WTC11 (cell line): ENCODE results near the gene B4GALNT3. TPM values are rescaled to one million over a fixed set of nuclear protein-coding genes. Genes with fewer than 3 reads are reported as not detected.
A peak's percentile ranks its signal among the peaks of the same experiment; 100 is the strongest.

Experiments used
- ATAC-seq: fragments of 200-7000 bp; cut with Tn5 transposase; 2 replicates; pipeline ENCODE4 v1.10.0; 2021; ENCODE audit warnings: mild to moderate bottlenecking, moderate library complexity
- Bru-seq: library from RNA; stranded (reverse); fragments of 400-500 nt; gene quantifications from one replicate; lab custom pipeline; 2021; lab: Mats Ljungman, UMichigan
- CTCF ChIA-PET: fragments of 300-600 bp; sonication (Branson Sonifier 250); formaldehyde crosslinking; loops from one replicate; lab custom pipeline; 2021; ENCODE audit warnings: antibody characterized with exemption; lab: Charles Lee
- POLR2A ChIA-PET: fragments of 350-600 bp; sonication (Branson Sonifier 250); formaldehyde crosslinking; loops from one replicate; lab custom pipeline; 2021; ENCODE audit warnings: antibody characterized with exemption; lab: Charles Lee
- DNase-seq: peaks from one replicate; pipeline ENCODE4 v3.0.0; 2021; ENCODE audit warnings: low spot score
- H3K27ac Mint-ChIP-seq: 2 replicates; pipeline ENCODE4 v1.8.0; 2021; ENCODE audit warnings: mixed read lengths
- H3K27me3 Mint-ChIP-seq: 2 replicates; pipeline ENCODE4 v1.8.0; 2021; ENCODE audit warnings: low read depth, mild to moderate bottlenecking, moderate library complexity, mixed read lengths
- H3K36me3 Mint-ChIP-seq: 2 replicates; pipeline ENCODE4 v1.8.0; 2021; ENCODE audit warnings: mixed read lengths
- H3K4me1 Mint-ChIP-seq: 2 replicates; pipeline ENCODE4 v1.8.0; 2022; ENCODE audit warnings: mixed read lengths
- H3K4me3 Mint-ChIP-seq: 2 replicates; pipeline ENCODE4 v1.8.0; 2021; ENCODE audit warnings: mild to moderate bottlenecking, moderate library complexity, mixed read lengths
- H3K9me3 Mint-ChIP-seq: 2 replicates; pipeline ENCODE4 v1.8.0; 2021; ENCODE audit warnings: mixed read lengths
- E2F4 ChIP-seq: sonication (generic); formaldehyde crosslinking; IDR thresholded peaks from 2 replicates; pipeline ENCODE4 v1.8.1; 2022; ENCODE audit warnings: low read depth, mild to moderate bottlenecking, moderate library complexity, missing genetic modification reagents, borderline replicate concordance
- ETV6 ChIP-seq: sonication (generic); formaldehyde crosslinking; IDR thresholded peaks from 2 replicates; pipeline ENCODE4 v1.8.1; 2022; ENCODE audit warnings: mild to moderate bottlenecking, missing genetic modification reagents
- FOXP1 ChIP-seq: sonication (generic); formaldehyde crosslinking; IDR thresholded peaks from 2 replicates; pipeline ENCODE4 v1.8.0; 2022; ENCODE audit warnings: missing genetic modification reagents, mild to moderate bottlenecking, moderate library complexity, borderline replicate concordance
- FOXP4 ChIP-seq: sonication (generic); formaldehyde crosslinking; IDR thresholded peaks from 2 replicates; pipeline ENCODE4 v1.8.0; 2022; ENCODE audit warnings: mild to moderate bottlenecking, missing genetic modification reagents
- GABPB1 ChIP-seq: sonication (generic); formaldehyde crosslinking; IDR thresholded peaks from 2 replicates; pipeline ENCODE4 v1.8.1; 2023; ENCODE audit warnings: mild to moderate bottlenecking, missing genetic modification reagents
- HMGA2 ChIP-seq: fragments of 250-450 bp; sonication (Bioruptor Pico); IDR thresholded peaks from 2 replicates; pipeline ENCODE4 v1.4.0; 2021; ENCODE audit warnings: mild to moderate bottlenecking, moderate library complexity
- HMGXB4 ChIP-seq: sonication (generic); formaldehyde crosslinking; IDR thresholded peaks from 2 replicates; pipeline ENCODE4 v1.8.1; 2023; ENCODE audit warnings: mild to moderate bottlenecking, moderate library complexity, missing genetic modification reagents
- MAX ChIP-seq: sonication (generic); formaldehyde crosslinking; IDR thresholded peaks from 2 replicates; pipeline ENCODE4 v1.8.0; 2022; ENCODE audit warnings: mild to moderate bottlenecking, missing genetic modification reagents
- MLX ChIP-seq: sonication (generic); formaldehyde crosslinking; IDR thresholded peaks from 2 replicates; pipeline ENCODE4 v1.8.1; 2023; ENCODE audit warnings: mild to moderate bottlenecking, missing genetic modification reagents, moderate library complexity
- NFATC4 ChIP-seq: fragments of 250-450 bp; sonication (Bioruptor Pico); IDR thresholded peaks from 2 replicates; pipeline ENCODE4 v1.9.0; 2021; ENCODE audit warnings: mild to moderate bottlenecking
- NR2C2 ChIP-seq: sonication (generic); formaldehyde crosslinking; IDR thresholded peaks from 2 replicates; pipeline ENCODE4 v1.8.0; 2022; ENCODE audit warnings: mild to moderate bottlenecking, missing genetic modification reagents
- PRRX2 ChIP-seq: fragments of 250-450 bp; sonication (Bioruptor Pico); IDR thresholded peaks from 2 replicates; pipeline ENCODE4 v1.8.0; 2021; ENCODE audit warnings: mild to moderate bottlenecking
- STAT6 ChIP-seq: sonication (generic); formaldehyde crosslinking; conservative IDR thresholded peaks from 2 replicates; pipeline ENCODE4 v1.8.1; 2023; ENCODE audit warnings: mild to moderate bottlenecking, low read depth, missing genetic modification reagents, moderate library complexity
- TCF7 ChIP-seq: sonication (generic); formaldehyde crosslinking; IDR thresholded peaks from 2 replicates; pipeline ENCODE4 v1.8.0; 2022; ENCODE audit warnings: mild to moderate bottlenecking, low read depth, missing genetic modification reagents, moderate library complexity
- TEAD4 ChIP-seq: sonication (generic); formaldehyde crosslinking; IDR thresholded peaks from 2 replicates; pipeline ENCODE4 v1.8.0; 2022; ENCODE audit warnings: mild to moderate bottlenecking, missing genetic modification reagents
- USF1 ChIP-seq: sonication (generic); formaldehyde crosslinking; IDR thresholded peaks from 2 replicates; pipeline ENCODE4 v1.8.0; 2022; ENCODE audit warnings: mild to moderate bottlenecking, missing genetic modification reagents
- ZNF121 ChIP-seq: sonication (generic); formaldehyde crosslinking; IDR thresholded peaks from 2 replicates; pipeline ENCODE4 v1.8.0; 2023; ENCODE audit warnings: missing genetic modification reagents
- ZNF232 ChIP-seq: sonication (generic); formaldehyde crosslinking; IDR thresholded peaks from 2 replicates; pipeline ENCODE4 v1.8.0; 2022; ENCODE audit warnings: mild to moderate bottlenecking, missing genetic modification reagents
- ZNF317 ChIP-seq: sonication (generic); formaldehyde crosslinking; IDR thresholded peaks from 2 replicates; pipeline ENCODE4 v1.8.1; 2023; ENCODE audit warnings: low read depth, mild to moderate bottlenecking, moderate library complexity, missing genetic modification reagents, borderline replicate concordance
- ZNF423 ChIP-seq: fragments of 250-450 bp; sonication (Bioruptor Pico); IDR thresholded peaks from 2 replicates; pipeline ENCODE4 v2.1.2; 2022; ENCODE audit warnings: mild to moderate bottlenecking, moderate library complexity
- long read RNA-seq, 3 experiments: library from RNA in 1 of 3; library from capped mRNA in 1 of 3; library from polyadenylated mRNA in 1 of 3; unstranded in 2 of 3; stranded (forward) in 1 of 3; transcript quantifications; one replicate each; pipeline ENCODE4 v2.0.0, GENCODE V29; 2021
- total RNA-seq: library from RNA; stranded (reverse); gene quantifications from 3 replicates; pipeline ENCODE4 v1.2.3, GENCODE V29; 2021

Gene B4GALNT3
- 19.0 to 22.0 TPM (median 20.9 TPM) in 3 replicates for total RNA-seq
- percentile 57 among the genes with signal in this experiment for Bru-seq, nascent RNA
- long read RNA-seq, experiment 1, full-length matches to known transcripts, result 7 of 71 reads
- long read RNA-seq, experiment 1, partial matches to known transcripts, result 37 of 71 reads
- long read RNA-seq, experiment 1, other reads (novel, unspliced or antisense), result 27 of 71 reads
- long read RNA-seq, experiment 2, partial matches to known transcripts, result 6 of 26 reads
- long read RNA-seq, experiment 2, other reads (novel, unspliced or antisense), result 20 of 26 reads
- long read RNA-seq, experiment 3, result 0 reads

GRCh38 chr12:459430-460258 lies at the start of gene B4GALNT3:
B4GALNT3 (plus strand) TSS chr12:459939; CDS start chr12:460377, 438 bp downstream.
- no peak within 1 kb of the TSS for H3K27ac Mint-ChIP-seq
- H3K27me3 Mint-ChIP-seq, result peaks cover 54% of the 10 kb centered on the region
- H3K4me3 Mint-ChIP-seq, result peak within 1 kb of the TSS; percentile 88

GRCh38 chr12:414859-415258 lies 44.9 kb upstream of the B4GALNT3 start:
- DNase-seq, result no peak
- ChIA-PET CTCF (no interaction called here), POLR2A (no interaction called here)
- Mint-ChIP-seq H3K27me3 (no peaks in the 10 kb centered on the region), H3K4me3 (no peak overlapping the region), H3K36me3 (peaks cover 66% of the 10 kb centered on the region), H3K9me3 (no peaks in the 10 kb centered on the region), H3K27ac (no peak overlapping the region), H3K4me1 (no peaks in the 10 kb centered on the region)
- ATAC-seq, result no peak
- TF ChIP-seq ZNF317 (CRISPR knock-in tag) (no peak), HMGXB4 (CRISPR knock-in tag) (no peak), ZNF232 (CRISPR knock-in tag) (no peak), USF1 (no peak), PRRX2 (CRISPR knock-in tag) (no peak), GABPB1 (no peak), ZNF423 (no peak), NFATC4 (CRISPR knock-in tag) (no peak), TEAD4 (CRISPR knock-in tag) (no peak), MLX (CRISPR knock-in tag) (no peak), NR2C2 (CRISPR knock-in tag) (no peak)

More at GRCh38 chr12:459430-460258, at the start of gene B4GALNT3:
- POLR2A ChIA-PET, result no interaction called here
- peak; percentile 85 for ATAC-seq
- peaks cover 20% of the 10 kb centered on the region for H3K4me1 Mint-ChIP-seq
- peak; percentile 72 for DNase-seq
- H3K9me3 Mint-ChIP-seq, result peaks cover 1% of the 10 kb centered on the region
- H3K36me3 Mint-ChIP-seq, result peaks cover 3% of the 10 kb centered on the region; the same call in 1 of the 2 replicates
- TF ChIP-seq TCF7 (CRISPR knock-in tag) (no peak), E2F4 (no peak), HMGA2 (CRISPR knock-in tag) (no peak), ETV6 (peak; percentile 23; the same call in 1 of the 2 replicates), FOXP1 (peak; percentile 15; the same call in 1 of the 2 replicates), ZNF121 (CRISPR knock-in tag) (no peak), MAX (CRISPR knock-in tag) (peak; percentile 87), FOXP4 (CRISPR knock-in tag) (0 out of 2 replicates have a peak, but pooled peaks have one; percentile 50), STAT6 (CRISPR knock-in tag) (no peak)
- TF ChIP-seq, all 79 proteins: peak for 4
- CTCF ChIA-PET, result interaction anchor here (1.4 kb wide), 1 partner anchor 17 kb away, joined by 4 read pairs; no protein-coding TSS in a partner anchor
